HG03139 (cell line): Measurements from ENCODE around the gene SCIMP.
"Not testable (repeated sequence)": the region's sequence is repeated elsewhere in the genome, so short reads cannot be mapped to it uniquely, and the experiment has no call there.

Experiments used
- ATAC-seq: cut with Tn5 transposase; IDR thresholded peaks from one replicate; pipeline ENCODE4 v1.9.1; 2021; ENCODE audit not compliant: unreplicated experiment

Gene SCIMP

GRCh38 chr17:5191541-5192417 is 42.9 kb downstream of the SCIMP start, which contains the start of gene ZNF594:
ZNF594 (minus strand) TSS chr17:5191868; CDS start chr17:5184256, 7,612 bp downstream.
- ATAC-seq = peak; percentile 97

- ATAC-seq = no peak
These were observed 50.4 kb downstream of the SCIMP start for GRCh38 chr17:5184288-5184687.

- no peak for ATAC-seq
These were observed 51.3 kb downstream of the SCIMP start for GRCh38 chr17:5183410-5183793.

- no peak for ATAC-seq
These were observed 51.9 kb downstream of the SCIMP start for GRCh38 chr17:5182597-5183409.

GRCh38 chr17:5181509-5182305 is 53.0 kb downstream of the SCIMP start:
- ATAC-seq = no peak

- ATAC-seq = no peak
These were observed 55.7 kb downstream of the SCIMP start for GRCh38 chr17:5179003-5179402.

GRCh38 chr17:5175027-5175426 is 59.6 kb downstream of the SCIMP start:
- not testable (repeated sequence) for ATAC-seq

GRCh38 chr17:5165791-5166564 is 68.7 kb downstream of the SCIMP start:
- ATAC-seq = not testable (repeated sequence)

- ATAC-seq = no peak
These were observed 70.2 kb downstream of the SCIMP start for GRCh38 chr17:5164436-5164835.

- ATAC-seq = not testable (repeated sequence)
These were observed 72.9 kb downstream of the SCIMP start for GRCh38 chr17:5161793-5162192.

GRCh38 chr17:5160702-5161101 is 74.0 kb downstream of the SCIMP start:
- ATAC-seq = not testable (repeated sequence)
